SH-SY5Y (cell line): ENCODE data around the gene SUOX.

ENCODE experiments used
- GATA2 ChIP-seq: IDR thresholded peaks from 2 replicates; pipeline ENCODE4 v1.6.1; 2011; ENCODE audit warnings: mild to moderate bottlenecking, low read depth, low read length
- GATA3 ChIP-seq: IDR thresholded peaks from 2 replicates; pipeline ENCODE4 v1.6.1; 2011; ENCODE audit warnings: low read depth, mild to moderate bottlenecking, low read length, moderate library complexity

DNA sequence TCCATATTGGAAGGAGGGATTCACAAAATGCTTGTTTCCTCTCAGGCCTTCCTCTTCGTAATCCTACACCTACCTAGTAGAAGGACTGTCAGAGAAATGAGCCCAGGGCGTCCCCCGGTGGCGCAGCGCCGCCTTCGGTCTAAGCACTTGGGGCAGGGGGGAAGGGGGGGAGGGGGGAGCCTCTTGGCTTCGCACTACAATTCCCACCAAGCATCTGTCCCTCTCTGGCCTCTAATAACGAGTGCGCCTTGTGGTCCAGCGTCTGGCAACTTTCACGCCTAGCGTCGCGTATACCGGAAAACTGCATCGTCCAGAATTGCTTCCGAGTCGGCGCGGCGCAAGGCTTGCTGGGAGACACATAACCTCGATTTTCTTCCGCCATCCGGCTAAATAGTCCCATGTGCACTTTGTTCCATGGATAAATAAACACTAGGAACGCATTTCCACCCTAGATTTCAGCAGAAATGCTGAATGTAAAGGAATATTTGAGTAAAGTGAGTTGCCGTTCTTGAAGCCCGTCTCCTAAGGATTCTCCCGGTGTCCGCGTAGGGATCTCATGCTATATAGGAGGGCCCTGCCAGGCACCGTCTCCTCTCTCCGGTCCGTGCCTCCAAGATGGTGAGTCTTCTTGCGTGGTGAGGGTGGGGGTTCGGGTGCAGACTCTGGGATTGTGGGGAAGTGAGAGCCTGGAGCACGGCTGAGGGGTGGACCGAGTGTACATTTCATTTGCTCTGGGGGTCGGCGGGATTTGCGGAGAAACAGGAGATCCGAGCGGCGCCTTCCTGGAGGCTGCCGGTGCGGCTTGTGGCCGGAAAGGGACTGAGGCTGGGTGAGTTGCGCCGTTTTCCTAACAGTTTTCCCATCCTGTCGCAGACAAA is 44.7 kb downstream of the SUOX start, which contains the start of gene RPS26:
- no peak for TF ChIP-seq GATA2
- no peak for TF ChIP-seq GATA3
